Subcutaneous adipose tissue (tissue), 4 donors: Measurements from ENCODE around the gene RNF121. TPM values are rescaled to one million over a fixed set of nuclear protein-coding genes. Genes with fewer than 3 reads are reported as not detected.

Experiments used
- CTCF ChIP-seq: fragments of 450-650 bp; IDR thresholded peaks from one replicate; pipeline ENCODE4 v1.5.1; 2016; ENCODE audit warnings: low read depth, mild to moderate bottlenecking, control low read depth, antibody characterized with exemption, moderate library complexity
- total RNA-seq, 4 donors: library from RNA; depleted of rRNA; stranded (reverse); fragments of >200 nt; gene quantifications; one replicate each; pipeline ENCODE4 v1.1.0, GENCODE V29; 2016

The RNF121 gene
- total RNA-seq, 4 donors from 2014 or later: 14.3 to 21.4 (median 17.8) TPM

GRCh38 chr11:72001285-72001684 lies 72.4 kb downstream of the RNF121 start:
- TF ChIP-seq CTCF: no peak

- TF ChIP-seq CTCF: no peak
Observed at GRCh38 chr11:72001834-72002591, 73.2 kb downstream of the RNF121 start.

GRCh38 chr11:72002841-72003775 lies 74.3 kb downstream of the RNF121 start:
- no peak for TF ChIP-seq CTCF

- TF ChIP-seq CTCF: no peak
Observed at GRCh38 chr11:72003776-72004171, 74.9 kb downstream of the RNF121 start.

GRCh38 chr11:72004515-72005346 lies 75.9 kb downstream of the RNF121 start:
- TF ChIP-seq CTCF: no peak

GRCh38 chr11:72005347-72006260 lies 76.8 kb downstream of the RNF121 start:
- TF ChIP-seq CTCF: no peak
